Urinary bladder (tissue), 4 donors: Measurements from ENCODE around the gene CBLL1. TPM values are rescaled to one million over a fixed set of nuclear protein-coding genes. Genes with fewer than 3 reads are reported as not detected.

Experiments
- DNase-seq: peaks from one replicate; pipeline ENCODE4 v3.0.0-alpha.2; 2015; ENCODE audit errors: extremely low spot score
- H3K27ac ChIP-seq: one replicate; pipeline ENCODE4 v1.5.1; 2013; ENCODE audit warnings: low read depth, mild to moderate bottlenecking, moderate library complexity
- H3K36me3 ChIP-seq: one replicate; pipeline ENCODE4 v1.6.1; 2013; ENCODE audit warnings: mild to moderate bottlenecking, moderate library complexity; ENCODE audit not compliant: insufficient read depth
- H3K4me1 ChIP-seq: one replicate; pipeline ENCODE4 v1.6.1; 2013; ENCODE audit warnings: mild to moderate bottlenecking, moderate library complexity; ENCODE audit not compliant: insufficient read depth
- H3K4me3 ChIP-seq: one replicate; pipeline ENCODE4 v1.5.1; 2013; ENCODE audit warnings: low read depth, low read length
- WGBS: extraction: QIAGEN DNeasy Blood & Tissue Kit; methylation state at CpG from one replicate; pipeline ENCODE4 v1.1.7; 2013; 5-methylcytosine and 5-hydroxymethylcytosine counted together
- polyA plus RNA-seq: library from polyadenylated mRNA; stranded (reverse); fragments of 200-250 nt; gene quantifications from one replicate; pipeline ENCODE4 v1.2.3, GENCODE V29; 2013
- total RNA-seq: library from RNA; depleted of rRNA; stranded (reverse); fragments of >200 nt; gene quantifications from one replicate; pipeline ENCODE4 v1.2.3, GENCODE V29; 2014
- donor health status: healthy with polysubstance abuse.
- donor health status: healthy.

CBLL1 gene
- total and polyA plus RNA-seq, 2 donors, result 16.8 to 24.0 TPM

DNA sequence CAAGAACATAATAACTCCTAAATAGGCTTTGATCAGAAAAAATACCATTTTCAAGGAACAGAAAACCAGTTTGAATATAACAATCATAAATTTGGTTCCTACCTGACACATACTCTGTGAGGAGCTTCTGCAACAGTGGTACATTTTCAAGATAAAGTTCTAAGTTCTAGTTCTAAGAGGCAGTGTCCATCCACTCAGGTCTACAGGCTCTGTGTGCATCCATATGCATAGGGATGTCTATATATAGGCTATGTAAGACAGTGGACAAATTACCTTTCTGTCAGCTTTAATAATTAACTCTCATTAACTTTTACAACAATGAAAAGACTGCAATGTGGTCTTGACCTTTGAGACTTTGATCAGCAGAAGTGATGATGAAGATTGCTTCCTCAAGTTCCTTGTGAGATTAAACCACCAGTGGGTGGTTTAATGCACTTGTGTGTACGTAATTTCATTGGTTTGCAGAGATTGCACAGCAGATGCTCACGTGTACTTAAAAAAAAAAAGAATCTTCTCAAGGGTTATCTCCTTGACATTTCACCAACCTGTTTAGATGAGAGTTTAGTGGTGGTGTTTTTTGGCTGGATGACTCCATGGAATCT lies 59.2 kb downstream of the CBLL1 start, which contains the start of gene SLC26A3:
Gene SLC26A3, minus strand, starts transcription at position 215 of the 602 bp plus-strand sequence. CDS start 8,714 bp downstream, outside the sequence.
- no peak within 1 kb of the TSS for H3K27ac ChIP-seq
- no peak within 1 kb of the TSS for H3K4me3 ChIP-seq
- no peak for DNase-seq
- no peaks in the 10 kb centered on the region for H3K4me1 ChIP-seq
- H3K36me3 ChIP-seq, result no peaks in the 10 kb centered on the region
- 81% methylated on average over 2 of the region's 2 CpGs for WGBS

DNA sequence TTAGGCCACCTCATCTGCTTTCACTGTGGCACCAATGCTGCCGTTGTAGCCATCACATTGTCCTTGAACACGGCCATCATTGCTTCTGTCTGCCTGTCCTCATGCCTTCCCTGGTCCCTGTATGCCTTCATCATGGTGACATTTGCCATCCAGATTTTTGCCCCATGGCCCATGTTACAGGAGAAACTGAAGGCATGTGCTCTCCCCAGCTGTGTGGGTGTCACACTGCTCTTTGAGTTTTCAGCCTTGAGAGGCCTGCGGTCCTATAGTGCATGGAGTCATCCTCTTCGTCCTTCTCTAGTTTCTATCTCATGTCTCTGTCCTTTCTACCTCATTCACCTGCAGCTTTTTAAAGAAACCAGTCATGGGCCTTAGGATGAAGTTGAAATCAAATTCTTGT lies 65.2 kb downstream of the CBLL1 start:
- Histone ChIP-seq H3K4me1 (no peaks in the 10 kb centered on the region), H3K36me3 (no peaks in the 10 kb centered on the region), H3K4me3 (no peak overlapping the region), H3K27ac (no peak overlapping the region)
- 92% methylated on average over 4 of the region's 4 CpGs for WGBS
- no peak for DNase-seq

DNA sequence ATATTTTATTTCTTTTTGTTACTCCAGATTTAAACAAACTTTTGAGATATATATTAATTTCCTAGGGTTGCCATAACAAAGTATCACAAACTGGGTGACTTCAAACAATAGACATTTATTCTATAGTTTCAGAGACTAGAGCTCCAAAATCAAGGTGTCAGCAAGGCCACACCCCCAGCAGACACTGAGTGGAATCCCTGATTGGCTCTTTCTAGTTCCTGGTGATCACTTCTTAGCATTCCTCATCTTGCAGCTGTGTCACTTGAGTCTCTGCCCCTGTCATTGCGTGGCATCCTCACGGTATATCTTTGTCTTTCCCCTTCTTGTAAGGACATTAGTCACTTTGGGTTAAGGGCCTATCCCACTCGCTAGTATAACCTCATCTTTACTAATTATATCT lies 66.7 kb downstream of the CBLL1 start:
- Histone ChIP-seq H3K27ac (no peak overlapping the region), H3K4me3 (no peak overlapping the region), H3K4me1 (no peaks in the 10 kb centered on the region), H3K36me3 (no peaks in the 10 kb centered on the region)
- DNase-seq, result no peak
- 82% methylated on average over 3 of the region's 3 CpGs for WGBS

Other genes with a start within 250 kb of the CBLL1 start
- gene COG5, start 180.2 kb upstream of the CBLL1 start, total RNA-seq, result 79.4 TPM
- 15.4 TPM for gene COG5, start 180.2 kb upstream of the CBLL1 start, polyA plus RNA-seq
- gene DUS4L, start 180.2 kb upstream of the CBLL1 start, total RNA-seq, result 16.8 TPM
- 4.8 TPM for gene DUS4L, start 180.2 kb upstream of the CBLL1 start, polyA plus RNA-seq
- gene BCAP29, start 163.9 kb upstream of the CBLL1 start, total RNA-seq, result 103 TPM
- 46.7 TPM for gene BCAP29, start 163.9 kb upstream of the CBLL1 start, polyA plus RNA-seq
- gene SLC26A4, start 83.3 kb upstream of the CBLL1 start, total RNA-seq, result 1.1 TPM
- 0.37 TPM for gene SLC26A4, start 83.3 kb upstream of the CBLL1 start, polyA plus RNA-seq
- not detected for gene SLC26A3, start 59.1 kb downstream of the CBLL1 start, total RNA-seq
- gene SLC26A3, start 59.1 kb downstream of the CBLL1 start, polyA plus RNA-seq, result 0.03 TPM
- gene DLD, start 147.0 kb downstream of the CBLL1 start, total RNA-seq, result 82.3 TPM
- gene DLD, start 147.0 kb downstream of the CBLL1 start, polyA plus RNA-seq, result 127 TPM